Measurements from ENCODE around the gene CDIP1.

The CDIP1 gene

GRCh38 chr16:4539716-4540284 lies 1.2 kb upstream of the CDIP1 start:
- DNase-seq (ENCODE audit: extremely low read depth in 1 of 2, low read depth in 1 of 2) = no peak

GRCh38 chr16:4537376-4538343 lies 913 bp downstream of the CDIP1 start:
- peak in 1 of 2 donors; percentile 21 for DNase-seq (ENCODE audit: extremely low read depth in 1 of 2, low read depth in 1 of 2)

GRCh38 chr16:4536391-4537106 lies 2.0 kb downstream of the CDIP1 start:
- DNase-seq (ENCODE audit: extremely low read depth in 1 of 2, low read depth in 1 of 2) = no peak

- DNase-seq (ENCODE audit: extremely low read depth in 1 of 2, low read depth in 1 of 2) = peak in 1 of 2 donors; percentile 33
Observed at GRCh38 chr16:4535627-4536108, 2.9 kb downstream of the CDIP1 start.

GRCh38 chr16:4534151-4534790 lies 4.3 kb downstream of the CDIP1 start:
- no peak for DNase-seq (ENCODE audit: extremely low read depth in 1 of 2, low read depth in 1 of 2)

GRCh38 chr16:4533490-4533889 lies 5.1 kb downstream of the CDIP1 start:
- DNase-seq (ENCODE audit: extremely low read depth in 1 of 2, low read depth in 1 of 2) = no peak

GRCh38 chr16:4532238-4532637 lies 6.3 kb downstream of the CDIP1 start:
- DNase-seq (ENCODE audit: extremely low read depth in 1 of 2, low read depth in 1 of 2) = no peak

GRCh38 chr16:4531811-4532210 lies 6.8 kb downstream of the CDIP1 start:
- no peak for DNase-seq (ENCODE audit: extremely low read depth in 1 of 2, low read depth in 1 of 2)

GRCh38 chr16:4529085-4530060 lies 9.2 kb downstream of the CDIP1 start:
- no peak for DNase-seq (ENCODE audit: extremely low read depth in 1 of 2, low read depth in 1 of 2)

GRCh38 chr16:4525634-4526277 lies 12.8 kb downstream of the CDIP1 start:
- no peak for DNase-seq (ENCODE audit: extremely low read depth in 1 of 2, low read depth in 1 of 2)

- no peak for DNase-seq (ENCODE audit: extremely low read depth in 1 of 2, low read depth in 1 of 2)
Observed at GRCh38 chr16:4525069-4525468, 13.5 kb downstream of the CDIP1 start.

GRCh38 chr16:4524571-4524970 lies 14.0 kb downstream of the CDIP1 start:
- DNase-seq (ENCODE audit: extremely low read depth in 1 of 2, low read depth in 1 of 2) = no peak

- DNase-seq (ENCODE audit: extremely low read depth in 1 of 2, low read depth in 1 of 2) = no peak
Observed at GRCh38 chr16:4523686-4524085, 14.9 kb downstream of the CDIP1 start.

- DNase-seq (ENCODE audit: extremely low read depth in 1 of 2, low read depth in 1 of 2) = no peak
Observed at GRCh38 chr16:4522051-4522581, 16.5 kb downstream of the CDIP1 start.

- DNase-seq (ENCODE audit: extremely low read depth in 1 of 2, low read depth in 1 of 2) = no peak
Observed at GRCh38 chr16:4520913-4521312, 17.7 kb downstream of the CDIP1 start.

GRCh38 chr16:4519274-4520058 lies 19.1 kb downstream of the CDIP1 start:
- no peak for DNase-seq (ENCODE audit: extremely low read depth in 1 of 2, low read depth in 1 of 2)

- DNase-seq (ENCODE audit: extremely low read depth in 1 of 2, low read depth in 1 of 2) = no peak
Observed at GRCh38 chr16:4517812-4518680, 20.5 kb downstream of the CDIP1 start.
